ENCODE data around the gene FRAS1. TPM values are rescaled to one million over a fixed set of nuclear protein-coding genes. Genes with fewer than 3 reads are reported as not detected.
A peak's percentile ranks its signal among the peaks of the same experiment; 100 is the strongest.

Gene FRAS1
- total RNA-seq, 1 experiment from 2014 or later: 82.0 TPM

DNA sequence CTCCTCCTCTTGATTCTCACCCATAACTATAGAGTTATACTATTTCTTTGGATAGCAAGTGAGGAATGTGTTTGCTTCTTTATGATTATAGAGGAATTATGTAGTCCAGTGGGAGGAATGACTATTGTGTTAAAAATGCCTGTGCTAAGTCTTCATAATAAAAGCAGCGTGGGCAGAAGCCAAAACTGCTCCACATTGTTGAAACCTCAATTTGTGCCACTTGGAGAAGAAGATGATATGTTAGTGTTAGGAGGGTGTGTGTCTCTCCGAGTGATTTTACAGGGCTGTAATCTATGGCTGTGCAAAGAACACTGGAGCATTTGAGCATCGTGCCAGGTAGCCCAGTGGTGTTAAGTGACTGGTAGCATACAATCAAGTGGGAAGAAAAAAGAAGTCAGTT, 74.3 kb downstream of the FRAS1 start (continued):
- TF ChIP-seq, protein P1, sequence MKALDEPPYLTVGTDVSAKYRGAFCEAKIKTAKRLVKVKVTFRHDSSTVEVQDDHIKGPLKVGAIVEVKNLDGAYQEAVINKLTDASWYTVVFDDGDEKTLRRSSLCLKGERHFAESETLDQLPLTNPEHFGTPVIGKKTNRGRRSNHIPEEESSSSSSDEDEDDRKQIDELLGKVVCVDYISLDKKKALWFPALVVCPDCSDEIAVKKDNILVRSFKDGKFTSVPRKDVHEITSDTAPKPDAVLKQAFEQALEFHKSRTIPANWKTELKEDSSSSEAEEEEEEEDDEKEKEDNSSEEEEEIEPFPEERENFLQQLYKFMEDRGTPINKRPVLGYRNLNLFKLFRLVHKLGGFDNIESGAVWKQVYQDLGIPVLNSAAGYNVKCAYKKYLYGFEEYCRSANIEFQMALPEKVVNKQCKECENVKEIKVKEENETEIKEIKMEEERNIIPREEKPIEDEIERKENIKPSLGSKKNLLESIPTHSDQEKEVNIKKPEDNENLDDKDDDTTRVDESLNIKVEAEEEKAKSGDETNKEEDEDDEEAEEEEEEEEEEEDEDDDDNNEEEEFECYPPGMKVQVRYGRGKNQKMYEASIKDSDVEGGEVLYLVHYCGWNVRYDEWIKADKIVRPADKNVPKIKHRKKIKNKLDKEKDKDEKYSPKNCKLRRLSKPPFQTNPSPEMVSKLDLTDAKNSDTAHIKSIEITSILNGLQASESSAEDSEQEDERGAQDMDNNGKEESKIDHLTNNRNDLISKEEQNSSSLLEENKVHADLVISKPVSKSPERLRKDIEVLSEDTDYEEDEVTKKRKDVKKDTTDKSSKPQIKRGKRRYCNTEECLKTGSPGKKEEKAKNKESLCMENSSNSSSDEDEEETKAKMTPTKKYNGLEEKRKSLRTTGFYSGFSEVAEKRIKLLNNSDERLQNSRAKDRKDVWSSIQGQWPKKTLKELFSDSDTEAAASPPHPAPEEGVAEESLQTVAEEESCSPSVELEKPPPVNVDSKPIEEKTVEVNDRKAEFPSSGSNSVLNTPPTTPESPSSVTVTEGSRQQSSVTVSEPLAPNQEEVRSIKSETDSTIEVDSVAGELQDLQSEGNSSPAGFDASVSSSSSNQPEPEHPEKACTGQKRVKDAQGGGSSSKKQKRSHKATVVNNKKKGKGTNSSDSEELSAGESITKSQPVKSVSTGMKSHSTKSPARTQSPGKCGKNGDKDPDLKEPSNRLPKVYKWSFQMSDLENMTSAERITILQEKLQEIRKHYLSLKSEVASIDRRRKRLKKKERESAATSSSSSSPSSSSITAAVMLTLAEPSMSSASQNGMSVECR (CRISPR knock-in tag; IDR thresholded peaks at IDR 0.05; ENCODE audit: borderline replicate concordance): no peak
- TF ChIP-seq GTF2I (CRISPR knock-in tag; conservative IDR thresholded peaks at IDR 0.05) (no peak), TP53 (CRISPR knock-in tag; IDR thresholded peaks at IDR 0.05) (no peak), ETV6 (CRISPR knock-in tag; IDR thresholded peaks at IDR 0.05) (no peak), CREB1 (CRISPR knock-in tag; IDR thresholded peaks at IDR 0.05) (no peak), ZBTB21 (CRISPR knock-in tag; IDR thresholded peaks at IDR 0.05; ENCODE audit: borderline replicate concordance) (no peak)
- TF ChIP-seq, protein P2, sequence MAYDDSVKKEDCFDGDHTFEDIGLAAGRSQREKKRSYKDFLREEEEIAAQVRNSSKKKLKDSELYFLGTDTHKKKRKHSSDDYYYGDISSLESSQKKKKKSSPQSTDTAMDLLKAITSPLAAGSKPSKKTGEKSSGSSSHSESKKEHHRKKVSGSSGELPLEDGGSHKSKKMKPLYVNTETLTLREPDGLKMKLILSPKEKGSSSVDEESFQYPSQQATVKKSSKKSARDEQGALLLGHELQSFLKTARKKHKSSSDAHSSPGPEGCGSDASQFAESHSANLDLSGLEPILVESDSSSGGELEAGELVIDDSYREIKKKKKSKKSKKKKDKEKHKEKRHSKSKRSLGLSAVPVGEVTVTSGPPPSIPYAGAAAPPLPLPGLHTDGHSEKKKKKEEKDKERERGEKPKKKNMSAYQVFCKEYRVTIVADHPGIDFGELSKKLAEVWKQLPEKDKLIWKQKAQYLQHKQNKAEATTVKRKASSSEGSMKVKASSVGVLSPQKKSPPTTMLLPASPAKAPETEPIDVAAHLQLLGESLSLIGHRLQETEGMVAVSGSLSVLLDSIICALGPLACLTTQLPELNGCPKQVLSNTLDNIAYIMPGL (CRISPR knock-in tag; IDR thresholded peaks at IDR 0.05): no peak
- TF ChIP-seq, protein P3, sequence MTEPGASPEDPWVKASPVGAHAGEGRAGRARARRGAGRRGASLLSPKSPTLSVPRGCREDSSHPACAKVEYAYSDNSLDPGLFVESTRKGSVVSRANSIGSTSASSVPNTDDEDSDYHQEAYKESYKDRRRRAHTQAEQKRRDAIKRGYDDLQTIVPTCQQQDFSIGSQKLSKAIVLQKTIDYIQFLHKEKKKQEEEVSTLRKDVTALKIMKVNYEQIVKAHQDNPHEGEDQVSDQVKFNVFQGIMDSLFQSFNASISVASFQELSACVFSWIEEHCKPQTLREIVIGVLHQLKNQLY (CRISPR knock-in tag; IDR thresholded peaks at IDR 0.05): no peak
- TF ChIP-seq, protein P4, sequence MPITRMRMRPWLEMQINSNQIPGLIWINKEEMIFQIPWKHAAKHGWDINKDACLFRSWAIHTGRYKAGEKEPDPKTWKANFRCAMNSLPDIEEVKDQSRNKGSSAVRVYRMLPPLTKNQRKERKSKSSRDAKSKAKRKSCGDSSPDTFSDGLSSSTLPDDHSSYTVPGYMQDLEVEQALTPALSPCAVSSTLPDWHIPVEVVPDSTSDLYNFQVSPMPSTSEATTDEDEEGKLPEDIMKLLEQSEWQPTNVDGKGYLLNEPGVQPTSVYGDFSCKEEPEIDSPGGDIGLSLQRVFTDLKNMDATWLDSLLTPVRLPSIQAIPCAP (CRISPR knock-in tag; IDR thresholded peaks at IDR 0.05): no peak

DNA sequence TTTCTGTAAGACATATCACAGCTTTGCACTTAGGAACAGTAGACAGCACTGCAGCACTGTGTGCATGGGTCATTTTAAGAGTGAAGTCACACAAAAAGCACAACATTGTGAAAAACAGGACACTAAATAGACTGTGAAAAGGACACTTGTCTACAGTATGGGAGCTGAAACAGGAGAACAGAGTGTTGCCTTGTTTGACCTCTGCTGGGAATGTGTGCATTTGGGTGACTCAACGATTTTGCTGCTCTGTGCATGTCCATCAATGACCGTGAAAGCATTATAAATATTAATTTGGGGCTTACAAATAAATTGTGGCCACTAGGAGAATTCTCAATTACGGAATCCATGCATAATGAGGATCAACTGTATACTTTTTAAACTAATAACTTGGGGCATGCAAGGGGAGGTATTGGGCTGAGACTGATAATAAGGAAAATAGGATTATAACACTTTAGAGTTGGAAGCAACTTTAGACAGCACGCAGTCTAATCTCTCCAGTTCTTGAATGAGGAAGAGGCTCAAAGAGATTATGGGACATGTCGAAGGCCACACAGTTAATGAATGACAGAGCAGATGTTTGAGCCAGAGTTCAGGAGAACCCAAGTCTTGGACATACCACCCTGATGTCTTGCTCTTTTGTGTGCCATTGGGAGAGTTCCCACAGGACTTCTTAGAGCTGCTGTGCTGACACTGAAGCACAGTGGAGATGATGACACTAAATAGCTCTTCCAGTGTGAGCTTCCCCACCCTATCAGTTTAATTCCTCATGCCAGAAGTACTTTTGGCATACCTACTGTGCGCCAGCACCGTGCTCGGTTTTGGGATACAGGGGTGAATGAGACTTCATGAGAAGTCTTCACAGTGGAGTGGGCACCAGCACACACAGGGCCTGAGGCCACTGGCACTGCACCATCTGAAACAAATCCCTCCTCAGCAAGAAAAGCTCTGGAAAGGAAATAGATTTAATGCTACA, 79.3 kb downstream of the FRAS1 start:
- no peak for ATAC-seq
- POLR2A ChIA-PET: no interaction called here

DNA sequence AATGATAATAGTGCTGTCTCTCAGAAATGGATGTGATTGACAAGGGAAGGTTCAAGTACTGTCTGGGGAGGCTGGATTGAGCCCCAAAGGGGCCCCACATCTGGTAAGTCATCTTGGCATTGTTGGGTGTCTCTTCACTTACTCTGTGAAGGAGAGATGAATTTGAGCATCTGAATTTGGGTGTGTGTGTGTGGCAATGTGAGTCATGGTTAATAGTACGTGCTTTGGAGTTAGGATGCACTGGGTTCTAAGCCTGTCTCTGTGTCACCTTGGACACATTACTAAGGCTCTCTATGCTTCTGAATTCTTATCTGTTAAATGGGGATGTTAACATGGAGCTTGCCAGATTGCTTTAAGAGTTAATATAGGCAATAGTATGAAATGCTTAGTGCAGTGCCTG, 80.4 kb downstream of the FRAS1 start:
- no peak for ATAC-seq
- Mint-ChIP-seq H3K27me3 (ENCODE audit: low read depth) (no peaks in the 10 kb centered on the region), H3K9me3 (peaks cover 12% of the 10 kb centered on the region), H3K36me3 (peaks cover 8% of the 10 kb centered on the region; the same call in 1 of the 2 replicates), H3K27ac (no peak overlapping the region), H3K4me1 (peaks cover 19% of the 10 kb centered on the region), H3K4me3 (no peak overlapping the region)
- CTCF ChIA-PET: interaction anchor here (1.1 to 1.5 kb wide), 2 partner anchors 34 to 143 kb away, joined by 3 to 4 read pairs; no protein-coding TSS in a partner anchor
- no peak for DNase-seq (ENCODE audit: low spot score)
- POLR2A ChIA-PET: no interaction called here
- TF ChIP-seq, protein P5, sequence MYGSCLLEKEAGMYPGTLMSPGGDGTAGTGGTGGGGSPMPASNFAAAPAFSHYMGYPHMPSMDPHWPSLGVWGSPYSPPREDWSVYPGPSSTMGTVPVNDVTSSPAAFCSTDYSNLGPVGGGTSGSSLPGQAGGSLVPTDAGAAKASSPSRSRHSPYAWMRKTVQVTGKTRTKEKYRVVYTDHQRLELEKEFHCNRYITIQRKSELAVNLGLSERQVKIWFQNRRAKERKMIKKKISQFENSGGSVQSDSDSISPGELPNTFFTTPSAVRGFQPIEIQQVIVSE (CRISPR knock-in tag; IDR thresholded peaks at IDR 0.05; ENCODE audit: borderline replicate concordance): no peak
- TF ChIP-seq, protein P6, sequence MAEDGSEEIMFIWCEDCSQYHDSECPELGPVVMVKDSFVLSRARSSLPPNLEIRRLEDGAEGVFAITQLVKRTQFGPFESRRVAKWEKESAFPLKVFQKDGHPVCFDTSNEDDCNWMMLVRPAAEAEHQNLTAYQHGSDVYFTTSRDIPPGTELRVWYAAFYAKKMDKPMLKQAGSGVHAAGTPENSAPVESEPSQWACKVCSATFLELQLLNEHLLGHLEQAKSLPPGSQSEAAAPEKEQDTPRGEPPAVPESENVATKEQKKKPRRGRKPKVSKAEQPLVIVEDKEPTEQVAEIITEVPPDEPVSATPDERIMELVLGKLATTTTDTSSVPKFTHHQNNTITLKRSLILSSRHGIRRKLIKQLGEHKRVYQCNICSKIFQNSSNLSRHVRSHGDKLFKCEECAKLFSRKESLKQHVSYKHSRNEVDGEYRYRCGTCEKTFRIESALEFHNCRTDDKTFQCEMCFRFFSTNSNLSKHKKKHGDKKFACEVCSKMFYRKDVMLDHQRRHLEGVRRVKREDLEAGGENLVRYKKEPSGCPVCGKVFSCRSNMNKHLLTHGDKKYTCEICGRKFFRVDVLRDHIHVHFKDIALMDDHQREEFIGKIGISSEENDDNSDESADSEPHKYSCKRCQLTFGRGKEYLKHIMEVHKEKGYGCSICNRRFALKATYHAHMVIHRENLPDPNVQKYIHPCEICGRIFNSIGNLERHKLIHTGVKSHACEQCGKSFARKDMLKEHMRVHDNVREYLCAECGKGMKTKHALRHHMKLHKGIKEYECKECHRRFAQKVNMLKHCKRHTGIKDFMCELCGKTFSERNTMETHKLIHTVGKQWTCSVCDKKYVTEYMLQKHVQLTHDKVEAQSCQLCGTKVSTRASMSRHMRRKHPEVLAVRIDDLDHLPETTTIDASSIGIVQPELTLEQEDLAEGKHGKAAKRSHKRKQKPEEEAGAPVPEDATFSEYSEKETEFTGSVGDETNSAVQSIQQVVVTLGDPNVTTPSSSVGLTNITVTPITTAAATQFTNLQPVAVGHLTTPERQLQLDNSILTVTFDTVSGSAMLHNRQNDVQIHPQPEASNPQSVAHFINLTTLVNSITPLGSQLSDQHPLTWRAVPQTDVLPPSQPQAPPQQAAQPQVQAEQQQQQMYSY (CRISPR knock-in tag; IDR thresholded peaks at IDR 0.05): no peak
- TF ChIP-seq JUN (CRISPR knock-in tag; IDR thresholded peaks at IDR 0.05) (no peak), GABPB1 (CRISPR knock-in tag; IDR thresholded peaks at IDR 0.05) (no peak), ZNF396 (CRISPR knock-in tag; IDR thresholded peaks at IDR 0.05; ENCODE audit: borderline replicate concordance) (no peak)
- TF ChIP-seq, protein P2 (CRISPR knock-in tag; IDR thresholded peaks at IDR 0.05): no peak

More for the DNA sequence above, 79.3 kb downstream of the FRAS1 start:
- no peak for DNase-seq (ENCODE audit: low spot score)
- Mint-ChIP-seq H3K4me3 (no peak overlapping the region), H3K9me3 (peaks cover 8% of the 10 kb centered on the region), H3K27ac (no peak overlapping the region; the same call in 1 of the 2 replicates), H3K27me3 (ENCODE audit: low read depth) (no peaks in the 10 kb centered on the region), H3K36me3 (peaks cover 4% of the 10 kb centered on the region; the same call in 1 of the 2 replicates), H3K4me1 (peaks cover 29% of the 10 kb centered on the region)
- CTCF ChIA-PET: no interaction called here
- TF ChIP-seq GABPB1 (CRISPR knock-in tag; IDR thresholded peaks at IDR 0.05): peak; percentile 50; the same call in 1 of the 2 replicates
- TF ChIP-seq ZNF138 (CRISPR knock-in tag; conservative IDR thresholded peaks at IDR 0.05): no peak

Measured in WTC11 (cell line).